ENCODE results near the gene LMX1B. TPM values are rescaled to one million over a fixed set of nuclear protein-coding genes. Genes with fewer than 3 reads are reported as not detected.
"Not testable (repeated sequence)": the region's sequence is repeated elsewhere in the genome, so short reads cannot be mapped to it uniquely, and the experiment has no call there.

The LMX1B gene
- total RNA-seq, 1 experiment from 2014 or later, result 11.3 TPM

DNA sequence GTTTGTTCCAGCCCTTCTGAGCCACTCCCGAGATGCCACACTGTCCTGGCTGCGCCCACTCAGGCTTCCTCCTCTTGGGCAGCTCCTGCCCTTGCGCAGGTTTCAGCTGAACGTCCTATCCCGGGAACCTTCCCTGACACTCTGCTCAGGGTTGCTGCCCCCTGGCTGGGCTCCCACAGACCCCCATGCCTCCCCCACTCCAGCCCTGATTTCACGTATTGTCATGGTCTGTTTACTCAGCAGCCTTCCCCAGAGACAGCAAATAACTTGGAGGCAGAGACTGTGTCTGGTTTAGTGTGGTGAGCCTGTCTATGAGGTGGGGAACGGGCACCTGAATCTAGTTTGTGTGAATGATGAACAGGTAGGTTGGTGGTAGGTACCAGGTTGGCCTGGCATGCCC is 40.4 kb downstream of the LMX1B start (continued):
- TF ChIP-seq, protein P1, sequence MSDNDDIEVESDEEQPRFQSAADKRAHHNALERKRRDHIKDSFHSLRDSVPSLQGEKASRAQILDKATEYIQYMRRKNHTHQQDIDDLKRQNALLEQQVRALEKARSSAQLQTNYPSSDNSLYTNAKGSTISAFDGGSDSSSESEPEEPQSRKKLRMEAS (IDR thresholded peaks at IDR 0.05), result no peak
- TF ChIP-seq POLR2A (IDR thresholded peaks at IDR 0.05; ENCODE audit: borderline replicate concordance, extremely low read depth, insufficient read depth, insufficient read length) (no peak), EZH2phosphoT487 (IDR thresholded peaks at IDR 0.05; ENCODE audit: borderline replicate concordance) (no peak)

DNA sequence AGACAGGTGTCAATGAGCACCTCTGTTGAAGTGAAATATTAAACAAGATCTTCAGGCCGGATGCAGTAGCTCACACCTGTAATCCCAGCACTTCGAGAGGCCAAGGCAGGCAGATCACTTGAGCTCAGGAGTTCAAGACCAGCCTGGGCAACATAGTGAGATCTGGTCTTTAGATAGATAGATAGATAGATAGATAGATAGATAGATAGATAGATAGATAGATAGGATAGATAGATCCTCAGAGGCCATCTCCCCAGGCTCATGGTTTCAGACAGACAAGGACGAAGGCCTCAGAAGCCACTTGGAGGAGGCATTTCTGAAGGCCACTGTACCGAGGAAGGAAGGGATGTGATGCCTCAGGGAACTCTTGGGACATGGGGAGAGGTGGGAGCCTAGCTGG is 42.5 kb downstream of the LMX1B start:
- H3K9ac ChIP-seq (ENCODE audit: low read length); H3K4me2 ChIP-seq (ENCODE audit: low read length); RAD21 ChIA-PET (ENCODE audit: low non-redundant PET in 1 of 2, low total read pairs in 2 of 2, uncharacterized antibody in 2 of 2, unreplicated experiment in 2 of 2); BruUV-seq (replicated peaks); H4K20me1 ChIP-seq (ENCODE audit: insufficient read depth); H3K4me1 ChIP-seq (ENCODE audit: control insufficient read depth in 1 of 2, insufficient read depth in 2 of 2, low read length in 2 of 2); H3K36me3 ChIP-seq (ENCODE audit: control insufficient read depth in 1 of 2, insufficient read depth in 2 of 2, low read length in 2 of 2); H3K27me3 ChIP-seq (ENCODE audit: insufficient read depth, low read length); POLR2A ChIA-PET; H3K9me2 ChIP-seq (ENCODE audit: insufficient read depth); DNase-seq (ENCODE audit: low read depth, low spot score); H3K4me3 ChIP-seq (replicated peaks in 1 of 2; ENCODE audit: low read depth in 1 of 2, low read length in 2 of 2); H3K9me3 ChIP-seq (ENCODE audit: control insufficient read depth in 1 of 2, insufficient read depth in 1 of 2, low read depth in 1 of 2, low read length in 2 of 2); intact Hi-C loops (cut with micrococcal nuclease); H3K27ac ChIP-seq (ENCODE audit: low read depth, low read length); CTCF ChIA-PET; ATAC-seq; H3K79me2 ChIP-seq (ENCODE audit: insufficient read depth, low read length); H2AFZ ChIP-seq (ENCODE audit: low read depth, low read length, poor library complexity, severe bottlenecking): not testable (repeated sequence)

DNA sequence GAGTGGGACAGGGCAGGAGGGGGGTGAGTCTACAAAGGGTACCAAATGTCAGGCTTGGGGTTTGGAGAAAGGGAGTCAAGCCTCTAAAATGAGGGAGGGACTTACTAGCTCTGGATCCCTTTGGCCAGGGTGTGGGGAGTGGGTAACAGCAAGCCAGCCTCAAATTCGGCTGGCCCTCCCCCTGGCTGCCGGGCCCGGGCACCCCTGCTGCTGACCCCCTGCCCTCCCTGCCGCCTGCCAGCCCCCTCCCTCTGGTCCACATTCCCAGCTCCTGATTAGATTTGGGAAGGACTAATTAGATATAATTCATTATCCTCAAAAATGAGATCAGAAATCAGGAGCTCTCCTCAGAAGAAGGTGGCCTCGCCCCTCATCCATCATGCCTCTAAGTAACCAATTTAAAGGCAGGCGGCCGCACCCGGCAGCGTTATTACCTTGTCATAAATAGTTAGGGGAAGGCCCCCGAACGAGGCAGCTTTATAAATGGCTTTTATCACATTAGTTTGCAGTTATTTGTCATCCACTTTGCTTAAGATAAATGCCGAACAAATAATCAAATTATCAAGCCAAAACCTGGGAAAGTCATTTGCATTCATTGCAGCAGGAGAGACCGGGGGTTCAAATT is 44.6 kb downstream of the LMX1B start:
- no peaks in the 10 kb centered on the region for H3K9me3 ChIP-seq (ENCODE audit: control insufficient read depth in 1 of 2, insufficient read depth in 1 of 2, low read depth in 1 of 2, low read length in 2 of 2)
- DNase-seq (ENCODE audit: low read depth, low spot score) (no peak), ATAC-seq (no peak)
- H3K79me2 ChIP-seq (ENCODE audit: insufficient read depth, low read length), result no peaks in the 10 kb centered on the region
- H3K4me1 ChIP-seq (ENCODE audit: control insufficient read depth in 1 of 2, insufficient read depth in 2 of 2, low read length in 2 of 2), result peaks cover 23 to 29% of the 10 kb centered on the region in 2 experiments
- no peak overlapping the region for H3K27ac ChIP-seq (ENCODE audit: low read depth, low read length)
- BruUV-seq (replicated peaks), result no TSS peak
- intact Hi-C loops (cut with micrococcal nuclease), result no loop called here
- ChIA-PET RAD21 (ENCODE audit: low non-redundant PET in 1 of 2, low total read pairs in 2 of 2, uncharacterized antibody in 2 of 2, unreplicated experiment in 2 of 2) (no interaction called here), CTCF (no interaction called here), POLR2A (no interaction called here)
- no peak overlapping the region for H3K4me3 ChIP-seq (replicated peaks in 1 of 2; ENCODE audit: low read depth in 1 of 2, low read length in 2 of 2)
- H3K4me2 ChIP-seq (ENCODE audit: low read length), result no peak overlapping the region
- H4K20me1 ChIP-seq (ENCODE audit: insufficient read depth), result no peaks in the 10 kb centered on the region
- no peak overlapping the region for H2AFZ ChIP-seq (ENCODE audit: low read depth, low read length, poor library complexity, severe bottlenecking)
- TF ChIP-seq POLR2AphosphoS5 (IDR thresholded peaks at IDR 0.05; ENCODE audit: low read depth, low read length) (no peak), POLR2A (IDR thresholded peaks at IDR 0.05; ENCODE audit: borderline replicate concordance, extremely low read depth, insufficient read depth, insufficient read length) (no peak), EZH2phosphoT487 (IDR thresholded peaks at IDR 0.05; ENCODE audit: borderline replicate concordance) (no peak), EGR1 (IDR thresholded peaks at IDR 0.05; ENCODE audit: low read depth) (no peak), ELF1 (IDR thresholded peaks at IDR 0.05; ENCODE audit: borderline replicate concordance, low read depth) (no peak)
- TF ChIP-seq, protein P2, sequence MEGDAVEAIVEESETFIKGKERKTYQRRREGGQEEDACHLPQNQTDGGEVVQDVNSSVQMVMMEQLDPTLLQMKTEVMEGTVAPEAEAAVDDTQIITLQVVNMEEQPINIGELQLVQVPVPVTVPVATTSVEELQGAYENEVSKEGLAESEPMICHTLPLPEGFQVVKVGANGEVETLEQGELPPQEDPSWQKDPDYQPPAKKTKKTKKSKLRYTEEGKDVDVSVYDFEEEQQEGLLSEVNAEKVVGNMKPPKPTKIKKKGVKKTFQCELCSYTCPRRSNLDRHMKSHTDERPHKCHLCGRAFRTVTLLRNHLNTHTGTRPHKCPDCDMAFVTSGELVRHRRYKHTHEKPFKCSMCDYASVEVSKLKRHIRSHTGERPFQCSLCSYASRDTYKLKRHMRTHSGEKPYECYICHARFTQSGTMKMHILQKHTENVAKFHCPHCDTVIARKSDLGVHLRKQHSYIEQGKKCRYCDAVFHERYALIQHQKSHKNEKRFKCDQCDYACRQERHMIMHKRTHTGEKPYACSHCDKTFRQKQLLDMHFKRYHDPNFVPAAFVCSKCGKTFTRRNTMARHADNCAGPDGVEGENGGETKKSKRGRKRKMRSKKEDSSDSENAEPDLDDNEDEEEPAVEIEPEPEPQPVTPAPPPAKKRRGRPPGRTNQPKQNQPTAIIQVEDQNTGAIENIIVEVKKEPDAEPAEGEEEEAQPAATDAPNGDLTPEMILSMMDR (IDR thresholded peaks at IDR 0.05 in 2 of 3, conservative IDR thresholded peaks at IDR 0.05 in 1 of 3; ENCODE audit: borderline replicate concordance in 1 of 3, insufficient read depth in 1 of 3, low read depth in 2 of 3, low read length in 2 of 3), result no peak
- H3K9ac ChIP-seq (ENCODE audit: low read length), result no peak overlapping the region
- H3K27me3 ChIP-seq (ENCODE audit: insufficient read depth, low read length), result no peaks in the 10 kb centered on the region
- H3K9me2 ChIP-seq (ENCODE audit: insufficient read depth), result no peaks in the 10 kb centered on the region
- no peaks in the 10 kb centered on the region for H3K36me3 ChIP-seq (ENCODE audit: control insufficient read depth in 1 of 2, insufficient read depth in 2 of 2, low read length in 2 of 2)

Measured in HCT116 (cell line).